T-cell (primary cell): Measurements from ENCODE around the gene CRACR2B. TPM values are rescaled to one million over a fixed set of nuclear protein-coding genes. Genes with fewer than 3 reads are reported as not detected.

Experiments used
- ATAC-seq, 4 experiments: fragments of 200-7000 bp in 3 of 4; fragments of 150-1000 bp in 1 of 4; cut with Tn5 transposase; replicated peaks in 1 of 4; 1 replicate in 3 of 4; 2 replicates in 1 of 4; pipeline ENCODE4 v1.10.0; 2021; ENCODE audit warnings: moderate library complexity in 3 of 4, mild to moderate bottlenecking in 2 of 4, moderate number of reproducible peaks in 1 of 4
- CTCF ChIA-PET, 2 donors: fragments of 300-600 bp; sonication (Branson Sonifier 250); formaldehyde crosslinking; loops; one replicate each; lab custom pipeline; 2022; ENCODE audit warnings: antibody characterized with exemption in 2 of 2; lab: Charles Lee
- POLR2A ChIA-PET, 2 donors: fragments of 300-600 bp; sonication (Branson Sonifier 250); formaldehyde crosslinking; loops; one replicate each; lab custom pipeline; 2022; ENCODE audit warnings: antibody characterized with exemption in 2 of 2; lab: Charles Lee
- DNase-seq, 35 experiments: peaks; one replicate each; pipeline versions ENCODE4 v3.0.0 to v3.0.0-alpha.2; 2013 to 2023
- H3K27ac ChIP-seq: one replicate; pipeline ENCODE4 v1.5.1; 2013; ENCODE audit warnings: low read length
- H3K27me3 ChIP-seq, 2 experiments: replicated peaks in 1 of 2; 1 replicate in 1 of 2; 2 replicates in 1 of 2; pipeline versions ENCODE4 v1.6.1 to v1.7.0; 2013; ENCODE audit warnings: low read length in 1 of 2, mixed read lengths in 1 of 2; ENCODE audit not compliant: control insufficient read depth in 2 of 2, insufficient read depth in 2 of 2; ENCODE audit errors: extremely low read depth in 1 of 2
- H3K36me3 ChIP-seq, 2 donors: 1 replicate in 1 of 2; 2 replicates in 1 of 2; pipeline versions ENCODE4 v1.6.1 to v1.7.0; 2013; ENCODE audit warnings: low read length in 1 of 2; ENCODE audit not compliant: control insufficient read depth in 2 of 2, insufficient read depth in 1 of 2; ENCODE audit errors: extremely low read depth in 1 of 2
- H3K4me1 ChIP-seq, 2 experiments: 1 replicate in 1 of 2; 2 replicates in 1 of 2; pipeline versions ENCODE4 v1.6.1 to v1.7.0; 2013; ENCODE audit warnings: low read length in 2 of 2, mixed read lengths in 1 of 2; ENCODE audit not compliant: insufficient read depth in 2 of 2, control insufficient read depth in 1 of 2; ENCODE audit errors: extremely low read depth in 1 of 2
- H3K4me3 ChIP-seq, 2 donors: 1 replicate in 1 of 2; 2 replicates in 1 of 2; pipeline versions ENCODE4 v1.5.1 to v1.7.0; 2013; ENCODE audit warnings: mild to moderate bottlenecking in 2 of 2, low read length in 1 of 2, moderate library complexity in 1 of 2; ENCODE audit not compliant: control insufficient read depth in 1 of 2; ENCODE audit errors: extremely low read depth in 1 of 2
- H3K9me3 ChIP-seq: 2 replicates; pipeline ENCODE4 v1.7.0; 2013
- H3K27ac Mint-ChIP-seq, 2 donors: one replicate each; pipeline ENCODE4 v1.8.0; 2020 to 2021; ENCODE audit warnings: mild to moderate bottlenecking in 2 of 2, mixed read lengths in 2 of 2
- H3K27me3 Mint-ChIP-seq, 2 donors: one replicate each; pipeline ENCODE4 v1.8.0; 2021 to 2022; ENCODE audit warnings: mixed read lengths in 2 of 2
- H3K36me3 Mint-ChIP-seq: one replicate; pipeline ENCODE4 v1.8.0; 2021; ENCODE audit warnings: mixed read lengths
- H3K4me1 Mint-ChIP-seq, 3 donors: one replicate each; pipeline ENCODE4 v1.8.0; 2020 to 2022; ENCODE audit warnings: mixed read lengths in 3 of 3, mild to moderate bottlenecking in 1 of 3
- H3K4me3 Mint-ChIP-seq, 3 donors: one replicate each; pipeline ENCODE4 v1.8.0; 2020 to 2022; ENCODE audit warnings: mild to moderate bottlenecking in 3 of 3, mixed read lengths in 3 of 3, moderate library complexity in 3 of 3
- H3K9me3 Mint-ChIP-seq, 3 donors: one replicate each; pipeline ENCODE4 v1.8.0; 2020 to 2022; ENCODE audit warnings: mixed read lengths in 3 of 3
- WGBS: methylation state at CpG from one replicate; pipeline ENCODE4 v1.1.5; 2013; ENCODE audit warnings: missing lambda C conversion rate; ENCODE audit not compliant: insufficient coverage; 5-methylcytosine and 5-hydroxymethylcytosine counted together
- total RNA-seq, 35 experiments: library from RNA in 6 of 35; stranded (reverse) in 6 of 35; fragments of 120-200 nt in 1 of 35; gene quantifications; one replicate each; pipeline versions ENCODE4 v1.2.1 to v1.2.4 and lab custom pipeline; 2013 to 2026

Gene CRACR2B
- total RNA-seq, 5 donors from 2014 or later (not counting 1 experiment from before 2014, with no cell fraction given): 1.4 to 2.9 (median 1.5) TPM

- WGBS: 88% methylated on average over 20 of the region's 31 CpGs
- Histone ChIP-seq H3K36me3 (peaks cover 0 to 5% of the 10 kb centered on the region in 2 donors), H3K9me3 (no peaks in the 10 kb centered on the region), H3K4me3 (no peak overlapping the region), H3K27ac (no peak overlapping the region), H3K27me3 (peaks cover 0 to 10% of the 10 kb centered on the region in 2 experiments), H3K4me1 (no peaks in the 10 kb centered on the region)
- DNase-seq (no peak), ATAC-seq (no peak)
- POLR2A ChIA-PET: no interaction called here
- no peaks in the 10 kb centered on the region for H3K9me3 Mint-ChIP-seq
- CTCF ChIA-PET: no interaction called here
- H3K36me3 Mint-ChIP-seq: no peaks in the 10 kb centered on the region
- H3K4me3 Mint-ChIP-seq: no peak overlapping the region
- H3K27me3 Mint-ChIP-seq: no peaks in the 10 kb centered on the region
- H3K4me1 Mint-ChIP-seq: no peaks in the 10 kb centered on the region
- no peak overlapping the region for H3K27ac Mint-ChIP-seq
Measured at GRCh38 chr11:863910-864827, 36.5 kb downstream of the CRACR2B start.

GRCh38 chr11:864898-865297, 37.2 kb downstream of the CRACR2B start:
- H3K9me3 ChIP-seq: no peaks in the 10 kb centered on the region
- Mint-ChIP-seq H3K4me3 (no peak overlapping the region), H3K27me3 (no peaks in the 10 kb centered on the region), H3K36me3 (no peaks in the 10 kb centered on the region), H3K9me3 (no peaks in the 10 kb centered on the region), H3K4me1 (no peaks in the 10 kb centered on the region), H3K27ac (no peak overlapping the region)
- H3K27me3 ChIP-seq: peaks cover 0 to 6% of the 10 kb centered on the region in 2 experiments
- no peak for ATAC-seq
- no peak overlapping the region for H3K4me3 ChIP-seq
- 76% methylated on average over 10 of the region's 11 CpGs for WGBS
- no peak overlapping the region for H3K27ac ChIP-seq
- ChIA-PET POLR2A (no interaction called here), CTCF (no interaction called here)
- no peaks in the 10 kb centered on the region for H3K4me1 ChIP-seq
- peaks cover 0 to 5% of the 10 kb centered on the region in 2 donors for H3K36me3 ChIP-seq
- DNase-seq: no peak

GRCh38 chr11:865462-866430, 38.0 kb downstream of the CRACR2B start:
- H3K36me3 ChIP-seq: peaks cover 0 to 5% of the 10 kb centered on the region in 2 donors
- ChIA-PET CTCF (no interaction called here), POLR2A (interaction anchor here in 1 of 2 donors (0.6 kb wide), 1 partner anchor 839 kb away, joined by 3 read pairs; no protein-coding TSS in a partner anchor)
- ATAC-seq: no peak
- no peaks in the 10 kb centered on the region for H3K4me1 ChIP-seq
- H3K9me3 ChIP-seq: no peaks in the 10 kb centered on the region
- no peak for DNase-seq
- Mint-ChIP-seq H3K27me3 (no peaks in the 10 kb centered on the region), H3K9me3 (no peaks in the 10 kb centered on the region), H3K4me3 (no peak overlapping the region), H3K36me3 (no peaks in the 10 kb centered on the region), H3K27ac (no peak overlapping the region), H3K4me1 (no peaks in the 10 kb centered on the region)
- no peak overlapping the region for H3K4me3 ChIP-seq
- no peak overlapping the region for H3K27ac ChIP-seq
- no peaks in the 10 kb centered on the region for H3K27me3 ChIP-seq
- 77% methylated on average over 34 of the region's 41 CpGs for WGBS

GRCh38 chr11:866481-866880, 38.8 kb downstream of the CRACR2B start:
- no peaks in the 10 kb centered on the region for H3K9me3 ChIP-seq
- no peak for ATAC-seq
- no peaks in the 10 kb centered on the region for H3K4me1 Mint-ChIP-seq
- WGBS: 82% methylated on average over 3 of the region's 14 CpGs
- CTCF ChIA-PET: no interaction called here
- POLR2A ChIA-PET: no interaction called here
- no peak overlapping the region for H3K27ac Mint-ChIP-seq
- H3K4me3 Mint-ChIP-seq: no peak overlapping the region
- H3K27ac ChIP-seq: no peak overlapping the region
- H3K27me3 ChIP-seq: no peaks in the 10 kb centered on the region
- no peaks in the 10 kb centered on the region for H3K4me1 ChIP-seq
- no peaks in the 10 kb centered on the region for H3K9me3 Mint-ChIP-seq
- no peaks in the 10 kb centered on the region for H3K36me3 Mint-ChIP-seq
- no peak overlapping the region for H3K4me3 ChIP-seq
- H3K27me3 Mint-ChIP-seq: no peaks in the 10 kb centered on the region
- no peak for DNase-seq
- peaks cover 0 to 5% of the 10 kb centered on the region in 2 donors for H3K36me3 ChIP-seq

- Histone ChIP-seq H3K36me3 (peaks cover 0 to 5% of the 10 kb centered on the region in 2 donors), H3K27ac (no peak overlapping the region), H3K4me1 (no peaks in the 10 kb centered on the region), H3K27me3 (no peaks in the 10 kb centered on the region), H3K4me3 (no peak overlapping the region), H3K9me3 (no peaks in the 10 kb centered on the region)
- ATAC-seq (no peak), DNase-seq (no peak)
- H3K9me3 Mint-ChIP-seq: no peaks in the 10 kb centered on the region
- H3K4me1 Mint-ChIP-seq: no peaks in the 10 kb centered on the region
- POLR2A ChIA-PET: interaction anchor here in 1 of 2 donors (0.6 kb wide), 1 partner anchor 9 kb away, joined by 7 read pairs; no protein-coding TSS in a partner anchor
- H3K36me3 Mint-ChIP-seq: no peaks in the 10 kb centered on the region
- no peak overlapping the region for H3K4me3 Mint-ChIP-seq
- H3K27ac Mint-ChIP-seq: no peak overlapping the region
- CTCF ChIA-PET: no interaction called here
- H3K27me3 Mint-ChIP-seq: no peaks in the 10 kb centered on the region
- WGBS: 96% methylated on average over 5 of the region's 8 CpGs
Measured at GRCh38 chr11:867856-868358, 40.2 kb downstream of the CRACR2B start.

- no peak overlapping the region for H3K27ac Mint-ChIP-seq
- ChIA-PET POLR2A (interaction anchor here in 1 of 2 donors (0.6 kb wide), 1 partner anchor 10 kb away, joined by 7 read pairs; no protein-coding TSS in a partner anchor), CTCF (no interaction called here)
- H3K4me3 ChIP-seq: no peak overlapping the region
- WGBS: 92% methylated on average over 15 of the region's 17 CpGs
- DNase-seq (no peak), ATAC-seq (no peak)
- H3K9me3 Mint-ChIP-seq: no peaks in the 10 kb centered on the region
- no peak overlapping the region for H3K4me3 Mint-ChIP-seq
- H3K4me1 Mint-ChIP-seq: no peaks in the 10 kb centered on the region
- H3K9me3 ChIP-seq: no peaks in the 10 kb centered on the region
- H3K27me3 ChIP-seq: no peaks in the 10 kb centered on the region
- no peak overlapping the region for H3K27ac ChIP-seq
- H3K36me3 Mint-ChIP-seq: no peaks in the 10 kb centered on the region
- H3K4me1 ChIP-seq: no peaks in the 10 kb centered on the region
- H3K27me3 Mint-ChIP-seq: no peaks in the 10 kb centered on the region
- H3K36me3 ChIP-seq: peaks cover 2 to 5% of the 10 kb centered on the region in 2 donors
Measured at GRCh38 chr11:868394-868793, 40.7 kb downstream of the CRACR2B start.
